Measurements from ENCODE around the gene KCTD2. TPM values are rescaled to one million over a fixed set of nuclear protein-coding genes. Genes with fewer than 3 reads are reported as not detected.

The KCTD2 gene
- total and polyA plus RNA-seq, 2 of the 13 experiments (the other 11 are each of a cell fraction or from before 2014, with no cell fraction given) = 28.3 to 32.6 TPM

DNA sequence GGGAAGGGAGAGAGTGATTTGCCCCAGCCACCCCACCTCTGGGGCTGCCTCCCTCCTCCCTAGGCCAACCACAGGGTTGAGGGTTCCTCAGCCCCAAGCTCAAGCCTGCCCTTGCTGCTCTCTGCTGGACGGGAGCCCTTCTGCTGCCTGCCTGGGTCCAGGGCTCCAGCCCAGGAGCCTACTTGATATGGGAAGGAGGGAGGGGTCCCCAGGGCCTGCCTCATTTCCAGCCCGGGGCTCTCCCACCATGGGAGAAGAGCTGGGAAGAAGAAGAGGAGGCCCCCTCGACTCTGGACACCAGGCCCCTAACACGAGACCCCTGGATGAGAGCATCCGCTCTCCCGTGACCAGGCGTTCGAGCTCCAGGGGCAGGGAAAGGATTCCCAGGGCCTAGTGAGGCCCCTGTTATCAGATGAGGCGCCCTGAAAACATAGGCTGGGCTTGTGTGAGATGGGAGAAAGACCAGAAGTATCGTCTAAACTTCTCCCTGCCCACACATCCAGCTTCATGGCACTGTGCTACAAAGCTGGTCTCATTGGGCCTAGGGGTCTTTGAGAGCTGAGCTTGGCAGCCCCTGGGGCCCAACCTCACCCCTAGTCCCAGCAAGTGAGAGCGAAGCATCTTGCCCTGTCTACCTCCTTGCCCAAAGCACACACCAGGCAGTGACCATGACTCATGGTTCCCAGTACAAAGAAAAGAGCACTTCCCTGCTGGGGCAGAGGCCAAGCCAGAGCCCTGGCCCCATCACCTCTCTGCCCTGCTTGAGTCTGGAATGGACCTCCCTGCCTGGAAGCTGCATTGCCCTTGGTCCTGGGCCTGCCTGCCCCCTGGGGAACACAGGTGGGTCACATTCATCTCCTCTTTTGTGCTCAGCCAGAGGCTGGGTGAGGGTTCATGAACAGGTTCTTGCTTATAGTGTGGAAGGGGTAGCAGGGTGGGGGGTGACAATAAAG lies 41.7 kb downstream of the KCTD2 start (continued):
- 0 out of 2 replicates have a peak, but pooled peaks have one; percentile 27 for TF ChIP-seq HNRNPL (IDR thresholded peaks at IDR 0.05; ENCODE audit: low read depth, low read length)
- TF ChIP-seq ZNF614 (CRISPR knock-in tag; IDR thresholded peaks at IDR 0.05; ENCODE audit: borderline replicate concordance) = peak; percentile 44; the same call in 1 of the 2 replicates
- TF ChIP-seq NFATC3 (CRISPR knock-in tag; IDR thresholded peaks at IDR 0.05) = 0 out of 2 replicates have a peak, but pooled peaks have one; percentile 55
- TF ChIP-seq KLF11 (CRISPR knock-in tag; IDR thresholded peaks at IDR 0.05) = no peak
- no peak for TF ChIP-seq SPEN (CRISPR knock-in tag; IDR thresholded peaks at IDR 0.05; ENCODE audit: low read depth)
- TF ChIP-seq, protein P1, sequence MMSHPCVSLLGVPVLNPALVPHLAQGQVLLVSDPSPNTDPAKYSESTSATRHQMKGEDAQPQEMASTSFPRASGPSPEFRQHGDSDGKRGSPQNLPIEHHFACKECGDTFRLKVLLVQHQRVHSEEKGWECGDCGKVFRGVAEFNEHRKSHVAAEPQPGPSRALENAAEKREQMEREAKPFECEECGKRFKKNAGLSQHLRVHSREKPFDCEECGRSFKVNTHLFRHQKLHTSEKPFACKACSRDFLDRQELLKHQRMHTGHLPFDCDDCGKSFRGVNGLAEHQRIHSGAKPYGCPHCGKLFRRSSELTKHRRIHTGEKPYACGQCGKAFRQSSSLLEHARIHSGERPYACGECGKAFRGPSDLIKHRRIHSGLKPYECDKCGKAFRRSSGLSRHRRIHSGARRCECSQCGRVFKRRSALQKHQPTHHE (CRISPR knock-in tag; IDR thresholded peaks at IDR 0.05; ENCODE audit: borderline replicate concordance) = no peak
- TF ChIP-seq ZFY (CRISPR knock-in tag; IDR thresholded peaks at IDR 0.05) = peak; percentile 8; the same call in 1 of the 2 replicates
- TF ChIP-seq ZNF451 (CRISPR knock-in tag; IDR thresholded peaks at IDR 0.05) = 0 out of 2 replicates have a peak, but pooled peaks have one; percentile 16
- TF ChIP-seq ZFP1 (CRISPR knock-in tag; IDR thresholded peaks at IDR 0.05) = no peak
- 0 out of 2 replicates have a peak, but pooled peaks have one; percentile 48 for TF ChIP-seq ZNF598 (CRISPR knock-in tag; IDR thresholded peaks at IDR 0.05; ENCODE audit: borderline replicate concordance)
- TF ChIP-seq DBP (CRISPR knock-in tag; IDR thresholded peaks at IDR 0.05; ENCODE audit: not compliant biosample characterization) = no peak
- TF ChIP-seq, protein P2, sequence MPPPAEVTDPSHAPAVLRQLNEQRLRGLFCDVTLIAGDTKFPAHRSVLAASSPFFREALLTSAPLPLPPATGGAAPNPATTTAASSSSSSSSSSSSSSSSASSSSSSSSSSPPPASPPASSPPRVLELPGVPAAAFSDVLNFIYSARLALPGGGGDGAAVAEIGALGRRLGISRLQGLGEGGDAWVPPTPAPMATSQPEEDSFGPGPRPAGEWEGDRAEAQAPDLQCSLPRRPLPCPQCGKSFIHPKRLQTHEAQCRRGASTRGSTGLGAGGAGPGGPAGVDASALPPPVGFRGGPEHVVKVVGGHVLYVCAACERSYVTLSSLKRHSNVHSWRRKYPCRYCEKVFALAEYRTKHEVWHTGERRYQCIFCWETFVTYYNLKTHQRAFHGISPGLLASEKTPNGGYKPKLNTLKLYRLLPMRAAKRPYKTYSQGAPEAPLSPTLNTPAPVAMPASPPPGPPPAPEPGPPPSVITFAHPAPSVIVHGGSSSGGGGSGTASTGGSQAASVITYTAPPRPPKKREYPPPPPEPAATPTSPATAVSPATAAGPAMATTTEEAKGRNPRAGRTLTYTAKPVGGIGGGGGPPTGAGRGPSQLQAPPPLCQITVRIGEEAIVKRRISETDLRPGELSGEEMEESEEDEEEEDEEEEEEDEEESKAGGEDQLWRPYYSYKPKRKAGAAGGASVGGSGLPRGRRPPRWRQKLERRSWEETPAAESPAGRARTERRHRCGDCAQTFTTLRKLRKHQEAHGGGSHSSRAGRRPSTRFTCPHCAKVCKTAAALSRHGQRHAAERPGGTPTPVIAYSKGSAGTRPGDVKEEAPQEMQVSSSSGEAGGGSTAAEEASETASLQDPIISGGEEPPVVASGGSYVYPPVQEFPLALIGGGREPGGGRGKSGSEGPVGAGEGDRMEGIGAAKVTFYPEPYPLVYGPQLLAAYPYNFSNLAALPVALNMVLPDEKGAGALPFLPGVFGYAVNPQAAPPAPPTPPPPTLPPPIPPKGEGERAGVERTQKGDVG (CRISPR knock-in tag; IDR thresholded peaks at IDR 0.05; ENCODE audit: borderline replicate concordance) = 0 out of 2 replicates have a peak, but pooled peaks have one; percentile 30
- peak; percentile 25; the same call in 1 of the 2 replicates for TF ChIP-seq ZNF317 (CRISPR knock-in tag; IDR thresholded peaks at IDR 0.05)
- no peak for TF ChIP-seq ZNF850 (CRISPR knock-in tag; conservative IDR thresholded peaks at IDR 0.05)
- no peak for TF ChIP-seq BRCA1 (CRISPR knock-in tag; IDR thresholded peaks at IDR 0.05)
- peak; percentile 29; the same call in 1 of the 2 replicates for TF ChIP-seq HDAC2 (CRISPR knock-in tag; IDR thresholded peaks at IDR 0.05)
- TF ChIP-seq, protein P3, sequence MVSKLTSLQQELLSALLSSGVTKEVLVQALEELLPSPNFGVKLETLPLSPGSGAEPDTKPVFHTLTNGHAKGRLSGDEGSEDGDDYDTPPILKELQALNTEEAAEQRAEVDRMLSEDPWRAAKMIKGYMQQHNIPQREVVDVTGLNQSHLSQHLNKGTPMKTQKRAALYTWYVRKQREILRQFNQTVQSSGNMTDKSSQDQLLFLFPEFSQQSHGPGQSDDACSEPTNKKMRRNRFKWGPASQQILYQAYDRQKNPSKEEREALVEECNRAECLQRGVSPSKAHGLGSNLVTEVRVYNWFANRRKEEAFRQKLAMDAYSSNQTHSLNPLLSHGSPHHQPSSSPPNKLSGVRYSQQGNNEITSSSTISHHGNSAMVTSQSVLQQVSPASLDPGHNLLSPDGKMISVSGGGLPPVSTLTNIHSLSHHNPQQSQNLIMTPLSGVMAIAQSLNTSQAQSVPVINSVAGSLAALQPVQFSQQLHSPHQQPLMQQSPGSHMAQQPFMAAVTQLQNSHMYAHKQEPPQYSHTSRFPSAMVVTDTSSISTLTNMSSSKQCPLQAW (CRISPR knock-in tag; IDR thresholded peaks at IDR 0.05) = peak; percentile 75
- TF ChIP-seq ZC3H4 (CRISPR knock-in tag; IDR thresholded peaks at IDR 0.05; ENCODE audit: borderline replicate concordance) = no peak
- TF ChIP-seq, protein P4, sequence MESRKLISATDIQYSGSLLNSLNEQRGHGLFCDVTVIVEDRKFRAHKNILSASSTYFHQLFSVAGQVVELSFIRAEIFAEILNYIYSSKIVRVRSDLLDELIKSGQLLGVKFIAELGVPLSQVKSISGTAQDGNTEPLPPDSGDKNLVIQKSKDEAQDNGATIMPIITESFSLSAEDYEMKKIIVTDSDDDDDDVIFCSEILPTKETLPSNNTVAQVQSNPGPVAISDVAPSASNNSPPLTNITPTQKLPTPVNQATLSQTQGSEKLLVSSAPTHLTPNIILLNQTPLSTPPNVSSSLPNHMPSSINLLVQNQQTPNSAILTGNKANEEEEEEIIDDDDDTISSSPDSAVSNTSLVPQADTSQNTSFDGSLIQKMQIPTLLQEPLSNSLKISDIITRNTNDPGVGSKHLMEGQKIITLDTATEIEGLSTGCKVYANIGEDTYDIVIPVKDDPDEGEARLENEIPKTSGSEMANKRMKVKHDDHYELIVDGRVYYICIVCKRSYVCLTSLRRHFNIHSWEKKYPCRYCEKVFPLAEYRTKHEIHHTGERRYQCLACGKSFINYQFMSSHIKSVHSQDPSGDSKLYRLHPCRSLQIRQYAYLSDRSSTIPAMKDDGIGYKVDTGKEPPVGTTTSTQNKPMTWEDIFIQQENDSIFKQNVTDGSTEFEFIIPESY (CRISPR knock-in tag; IDR thresholded peaks at IDR 0.05) = peak; percentile 8; the same call in 1 of the 2 replicates

All from HepG2 (cell line).